GM18508 (cell line): ENCODE results near the gene ASPSCR1.

Experiments
- ATAC-seq: cut with Tn5 transposase; IDR thresholded peaks from one replicate; pipeline ENCODE4 v1.9.1; 2021; ENCODE audit warnings: moderate number of reproducible peaks; ENCODE audit not compliant: insufficient read depth, unreplicated experiment

The ASPSCR1 gene, protein sequence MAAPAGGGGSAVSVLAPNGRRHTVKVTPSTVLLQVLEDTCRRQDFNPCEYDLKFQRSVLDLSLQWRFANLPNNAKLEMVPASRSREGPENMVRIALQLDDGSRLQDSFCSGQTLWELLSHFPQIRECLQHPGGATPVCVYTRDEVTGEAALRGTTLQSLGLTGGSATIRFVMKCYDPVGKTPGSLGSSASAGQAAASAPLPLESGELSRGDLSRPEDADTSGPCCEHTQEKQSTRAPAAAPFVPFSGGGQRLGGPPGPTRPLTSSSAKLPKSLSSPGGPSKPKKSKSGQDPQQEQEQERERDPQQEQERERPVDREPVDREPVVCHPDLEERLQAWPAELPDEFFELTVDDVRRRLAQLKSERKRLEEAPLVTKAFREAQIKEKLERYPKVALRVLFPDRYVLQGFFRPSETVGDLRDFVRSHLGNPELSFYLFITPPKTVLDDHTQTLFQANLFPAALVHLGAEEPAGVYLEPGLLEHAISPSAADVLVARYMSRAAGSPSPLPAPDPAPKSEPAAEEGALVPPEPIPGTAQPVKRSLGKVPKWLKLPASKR

DNA sequence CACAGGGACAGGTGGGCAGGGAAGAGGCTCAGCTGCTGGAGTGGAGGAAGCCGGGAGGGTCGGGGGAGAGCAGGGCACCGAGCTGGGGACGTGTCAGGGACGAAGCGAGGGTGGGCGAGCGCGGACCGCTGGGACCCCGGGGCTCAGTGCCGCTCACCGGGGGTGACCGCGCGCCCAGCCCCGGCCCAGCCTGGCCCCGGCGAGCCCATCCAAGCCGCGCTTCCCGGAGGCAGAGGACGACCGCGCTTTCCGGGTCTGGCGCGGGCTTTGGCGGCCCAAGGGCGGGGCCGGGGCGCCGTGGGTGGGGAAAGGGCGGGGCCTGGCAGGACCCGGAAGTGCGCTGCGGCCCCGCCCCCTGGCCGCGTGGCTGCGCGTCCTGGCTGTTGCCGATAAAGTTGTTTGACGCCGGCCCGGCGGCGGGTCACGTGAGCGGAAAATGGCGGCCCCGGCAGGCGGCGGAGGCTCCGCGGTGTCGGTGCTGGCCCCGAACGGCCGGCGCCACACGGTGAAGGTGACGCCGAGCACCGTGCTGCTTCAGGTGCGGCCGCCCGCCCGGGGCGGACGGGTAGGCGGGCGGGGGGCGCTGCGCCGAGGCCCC, at the start of gene ASPSCR1:
TSS of gene ASPSCR1 (plus strand) at position 419 of the 598 bp plus-strand sequence. CDS start at position 437, 18 bp downstream.
- ATAC-seq: no peak

DNA sequence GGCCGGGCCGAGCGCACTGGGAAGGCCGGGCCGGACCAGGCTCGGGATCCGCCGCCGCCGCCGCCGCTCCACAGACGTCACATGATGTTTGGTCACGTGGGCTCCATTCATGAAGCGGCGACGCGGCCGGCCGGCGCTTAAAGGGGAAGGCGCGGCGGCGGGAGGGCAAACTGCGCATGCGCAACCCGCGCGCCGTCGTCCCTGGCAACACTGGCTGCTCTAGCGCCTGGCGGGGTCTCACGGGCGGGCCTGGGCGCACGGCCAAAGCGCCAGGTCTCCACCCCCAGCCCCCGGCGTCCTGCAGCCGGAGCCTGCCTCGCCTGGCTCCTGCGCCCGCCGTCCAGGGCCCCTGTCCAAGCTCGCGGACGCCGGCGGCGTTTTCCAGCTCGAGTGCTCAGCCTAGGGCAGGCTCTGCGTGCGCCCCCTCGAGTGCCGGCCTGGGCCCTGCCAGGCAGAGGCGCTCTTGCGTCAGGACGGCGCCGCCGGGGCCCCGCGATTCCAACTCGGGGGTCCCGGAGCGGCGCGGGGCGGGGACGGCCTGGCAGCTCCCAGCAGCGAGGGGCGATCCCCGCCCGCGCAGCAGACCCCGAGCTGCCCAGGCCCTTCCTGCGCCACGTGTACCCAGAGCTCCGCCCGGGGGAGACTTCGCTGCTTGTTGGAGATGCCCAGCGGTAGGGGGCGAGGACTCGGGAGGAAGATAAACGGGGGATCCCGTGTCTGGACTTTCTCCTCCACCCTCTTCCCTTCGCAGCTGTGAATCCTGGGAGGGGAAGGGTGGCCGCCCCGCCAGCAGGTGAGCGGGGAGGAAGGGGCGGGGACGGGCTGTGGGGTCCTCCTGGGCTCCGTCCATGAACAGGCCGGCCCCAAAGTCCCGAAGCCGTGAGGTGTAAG, 49.5 kb upstream of the ASPSCR1 start, which contains the start of gene MAFG:
TSS of gene MAFG (minus strand) at position 83 of the 891 bp plus-strand sequence. CDS start 4,550 bp downstream, outside the sequence.
- no peak for ATAC-seq

DNA sequence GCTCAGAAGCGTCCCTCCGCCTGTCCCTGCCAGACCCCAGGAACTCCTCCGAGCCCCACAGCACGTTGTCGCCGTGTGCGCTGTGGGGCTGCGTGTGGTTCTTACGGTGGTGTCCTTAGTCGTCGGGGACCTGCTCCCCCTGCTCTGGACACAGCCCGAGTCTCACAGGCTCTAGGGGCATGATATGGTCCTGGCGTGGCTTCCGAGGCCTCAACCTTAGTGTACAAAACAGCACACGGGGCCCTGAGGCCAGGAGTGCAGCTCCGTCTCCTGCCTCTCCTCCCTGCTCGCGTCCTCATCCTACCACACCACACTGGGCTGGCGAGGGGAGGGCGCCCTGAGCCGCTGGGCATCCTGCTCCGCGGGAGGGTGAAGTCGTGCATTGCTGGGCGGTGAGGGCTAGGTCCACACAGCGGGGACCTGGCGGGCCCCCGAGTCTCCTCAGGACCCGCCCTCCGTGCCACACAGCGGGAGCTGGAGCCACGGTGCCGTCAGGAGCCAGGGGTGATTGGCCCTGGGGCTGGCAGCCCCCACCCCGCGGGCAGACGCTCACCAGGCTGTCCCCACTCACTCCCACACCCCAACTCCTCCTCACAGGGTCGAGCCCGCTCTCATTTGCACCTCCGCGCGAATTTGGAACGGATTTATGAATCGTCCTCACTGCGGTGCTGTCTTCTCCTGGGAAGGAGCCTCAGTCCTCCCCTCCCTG, 48.7 kb upstream of the ASPSCR1 start:
- no peak for ATAC-seq

DNA sequence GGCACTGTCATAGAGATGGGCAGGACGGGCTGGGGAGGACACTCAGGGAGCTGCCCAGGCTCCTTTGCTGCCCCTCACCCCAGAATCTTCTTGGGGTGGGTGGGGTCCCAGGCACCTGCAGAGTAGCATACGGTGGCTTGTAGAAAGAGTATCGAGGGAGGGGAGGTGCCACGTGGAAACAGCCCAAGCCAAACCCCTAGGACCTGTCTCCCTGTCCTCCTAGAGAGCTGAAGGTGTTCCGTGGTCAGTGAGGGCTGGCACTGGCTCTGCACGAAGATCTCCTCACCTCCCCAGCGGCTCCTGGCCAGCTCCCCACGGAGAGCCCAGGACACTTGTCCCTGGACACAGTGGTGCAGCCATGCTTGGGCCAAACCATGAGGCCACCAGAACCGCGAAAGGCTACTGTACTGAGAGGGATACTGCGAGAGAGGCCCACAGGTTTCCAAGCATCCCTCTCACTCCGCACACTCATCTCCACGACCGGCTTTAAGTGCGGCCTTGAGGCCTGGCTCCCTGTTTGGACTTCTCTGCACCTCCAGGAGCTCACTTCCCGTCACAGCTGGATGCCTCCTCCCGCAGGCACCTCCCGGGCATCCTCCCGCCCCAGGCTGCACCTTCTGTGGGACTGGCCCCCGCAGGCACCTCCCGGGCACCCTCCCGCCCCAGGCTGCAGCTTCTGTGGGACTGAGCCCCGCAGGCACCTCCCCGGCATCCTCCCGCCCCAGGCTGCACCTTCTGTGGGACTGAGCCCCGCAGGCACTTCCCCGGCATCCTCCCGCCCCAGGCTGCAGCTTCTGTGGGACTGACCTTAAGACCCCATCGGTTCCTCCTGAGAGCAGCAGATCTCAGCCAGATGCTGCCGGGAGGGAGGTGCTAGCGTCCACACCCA, 47.9 kb upstream of the ASPSCR1 start:
- ATAC-seq: no peak

DNA sequence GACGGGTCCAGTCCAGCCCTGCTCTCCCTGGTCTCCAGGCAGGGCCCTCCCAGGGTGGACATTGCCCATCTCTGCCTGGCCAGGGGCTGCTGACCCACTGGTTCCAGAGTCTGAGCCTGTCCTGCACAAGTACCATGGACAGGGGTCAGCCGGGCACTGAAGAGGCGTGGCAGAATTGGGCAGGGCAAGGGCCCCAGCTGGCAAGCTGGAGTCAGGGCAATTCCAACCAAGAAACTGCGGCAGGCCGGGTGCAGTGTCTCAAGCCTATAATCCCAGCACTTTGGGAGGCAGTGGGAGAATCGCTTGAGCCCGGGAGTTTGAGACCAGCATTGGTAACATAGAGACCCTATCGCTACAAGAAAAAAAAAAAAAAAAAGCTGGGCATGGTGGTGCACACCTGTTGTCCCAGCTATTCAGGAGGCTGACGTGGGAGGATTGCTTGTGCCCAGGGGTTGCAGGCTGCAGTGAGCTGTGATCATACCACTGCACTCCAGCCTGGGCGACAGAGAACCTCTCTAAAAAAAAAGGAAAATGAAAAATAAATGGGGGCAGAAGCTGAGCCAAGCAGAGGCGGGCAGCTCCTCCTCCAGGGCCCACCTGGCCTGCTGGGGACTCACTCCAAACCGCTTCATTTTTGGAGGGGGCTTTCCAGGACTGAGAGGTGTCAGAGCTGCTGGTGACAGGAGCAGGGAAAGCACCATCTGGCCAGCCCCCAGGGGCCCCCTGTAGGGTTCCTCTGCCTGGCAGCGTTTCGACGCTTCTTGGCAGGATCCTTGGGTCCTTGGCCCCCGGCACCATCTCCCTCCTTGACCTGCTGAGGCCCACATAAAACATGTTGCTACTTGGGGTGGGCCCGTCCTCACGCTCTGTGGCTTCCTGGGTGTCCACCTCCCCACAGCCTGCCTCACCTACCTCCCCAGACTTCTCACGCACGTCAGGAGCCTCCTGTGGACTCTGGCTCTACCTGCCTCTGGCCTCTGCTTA, 47.0 kb upstream of the ASPSCR1 start:
- no peak for ATAC-seq

DNA sequence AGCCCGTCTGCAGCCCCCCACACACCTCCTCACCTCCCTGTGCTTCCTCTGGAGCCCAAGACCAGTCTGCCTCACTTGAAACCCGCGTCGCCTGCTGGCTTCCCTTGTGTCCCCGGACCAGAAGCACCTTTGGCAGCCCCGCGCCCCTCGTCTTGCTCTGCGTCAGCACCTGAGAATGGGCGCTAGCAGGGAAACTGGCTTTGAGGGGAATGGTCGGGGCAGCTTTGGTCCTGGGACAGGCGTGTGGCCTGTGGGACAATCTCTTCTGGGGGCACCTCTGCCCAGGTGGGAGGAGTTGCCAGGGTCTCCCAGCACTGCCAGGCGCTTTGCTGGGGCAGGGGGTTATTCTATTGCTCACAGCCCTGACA, 46.3 kb upstream of the ASPSCR1 start:
- ATAC-seq: no peak

DNA sequence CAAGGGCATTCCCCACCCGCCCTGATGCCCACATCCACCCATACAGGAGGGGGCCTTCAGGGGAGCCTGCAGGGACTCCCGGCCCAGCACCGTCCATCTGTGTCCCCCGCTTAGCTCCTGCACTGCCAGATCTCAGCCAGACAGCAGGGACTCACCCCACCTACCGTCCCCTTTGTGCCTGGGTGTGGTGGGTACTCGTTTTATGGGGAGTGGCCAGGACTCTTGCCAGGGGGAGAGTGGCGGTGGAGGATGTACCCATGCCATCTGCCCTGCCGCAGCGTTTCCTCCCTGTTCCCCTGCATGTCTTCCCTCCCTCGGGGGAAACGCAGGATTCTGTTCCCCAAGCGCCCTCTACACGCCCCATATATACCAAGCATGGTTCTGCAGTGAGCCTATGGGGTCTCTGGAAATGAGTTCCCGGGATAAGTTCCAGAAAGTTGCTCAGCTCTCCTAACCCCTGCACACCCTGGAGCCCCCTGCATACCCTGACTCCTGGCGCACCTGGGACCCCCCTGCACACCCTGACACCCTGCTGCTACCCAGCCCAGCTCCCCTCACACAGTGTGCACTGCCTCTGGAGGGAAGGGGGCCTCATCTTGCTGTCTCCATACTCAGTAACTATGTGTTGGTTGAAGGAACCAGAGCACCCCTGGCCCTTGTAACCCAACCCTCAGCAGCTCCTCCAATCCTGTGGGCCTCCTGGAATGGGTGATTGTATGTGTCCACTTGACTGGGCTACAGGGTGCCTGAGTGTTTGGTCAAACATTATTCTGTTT, 45.7 kb upstream of the ASPSCR1 start:
- ATAC-seq: no peak

DNA sequence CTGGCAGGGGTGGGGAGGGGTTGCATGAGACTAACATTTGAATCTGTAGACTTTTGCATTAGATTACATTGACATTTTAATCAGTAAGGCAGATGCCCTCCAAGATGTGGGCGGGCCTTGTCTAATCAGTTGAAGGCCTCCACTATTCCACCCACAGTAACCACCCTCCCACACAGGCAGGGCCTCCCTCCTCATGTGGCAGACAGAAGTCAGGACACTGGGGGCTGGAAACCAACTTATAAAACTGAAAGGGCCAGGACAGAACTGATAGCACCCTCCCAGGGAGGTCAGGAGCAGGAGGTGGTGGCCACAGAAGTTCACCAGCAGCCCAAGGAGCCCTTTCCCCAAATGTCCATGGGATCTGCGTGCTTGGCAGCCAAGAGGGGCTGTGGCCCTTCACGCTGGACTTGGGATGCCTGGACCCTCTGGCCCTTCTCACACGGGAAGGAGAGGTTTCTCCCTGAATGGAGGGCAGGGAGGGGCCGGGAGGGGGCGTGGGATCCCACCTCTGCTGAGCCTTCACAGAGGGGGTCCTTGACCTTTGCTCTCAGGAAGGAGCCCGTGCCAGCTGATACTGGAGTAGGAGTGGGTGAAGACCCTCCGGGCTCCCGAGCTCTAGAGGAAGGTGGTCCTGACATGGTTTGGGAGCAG, 45.0 kb upstream of the ASPSCR1 start:
- no peak for ATAC-seq

DNA sequence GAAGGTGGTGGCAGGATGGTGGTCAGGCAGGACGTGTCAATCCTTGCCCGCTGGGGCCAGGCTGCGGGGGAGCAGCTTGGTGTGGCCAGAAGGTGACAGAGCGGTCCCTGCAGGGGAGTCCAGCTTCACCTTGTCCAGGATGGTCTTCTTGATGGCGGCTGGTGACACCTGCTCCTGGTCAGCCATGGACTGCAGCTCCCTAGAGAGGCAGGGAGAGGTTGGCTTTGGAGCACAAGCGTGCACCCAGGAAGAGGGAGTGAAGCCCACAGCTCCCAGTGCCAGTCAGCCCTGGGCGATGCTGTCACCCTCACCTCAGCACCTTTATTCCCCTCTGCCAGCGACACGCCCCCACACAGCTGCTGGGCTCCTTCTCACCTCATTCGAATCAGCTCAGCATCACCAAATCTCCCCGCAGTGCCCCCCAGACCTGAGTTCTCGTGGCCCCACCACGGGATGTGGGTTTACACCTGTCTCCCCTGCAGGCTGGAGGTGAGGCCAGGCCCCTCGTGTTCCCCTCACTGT, 44.2 kb upstream of the ASPSCR1 start:
- ATAC-seq: no peak

DNA sequence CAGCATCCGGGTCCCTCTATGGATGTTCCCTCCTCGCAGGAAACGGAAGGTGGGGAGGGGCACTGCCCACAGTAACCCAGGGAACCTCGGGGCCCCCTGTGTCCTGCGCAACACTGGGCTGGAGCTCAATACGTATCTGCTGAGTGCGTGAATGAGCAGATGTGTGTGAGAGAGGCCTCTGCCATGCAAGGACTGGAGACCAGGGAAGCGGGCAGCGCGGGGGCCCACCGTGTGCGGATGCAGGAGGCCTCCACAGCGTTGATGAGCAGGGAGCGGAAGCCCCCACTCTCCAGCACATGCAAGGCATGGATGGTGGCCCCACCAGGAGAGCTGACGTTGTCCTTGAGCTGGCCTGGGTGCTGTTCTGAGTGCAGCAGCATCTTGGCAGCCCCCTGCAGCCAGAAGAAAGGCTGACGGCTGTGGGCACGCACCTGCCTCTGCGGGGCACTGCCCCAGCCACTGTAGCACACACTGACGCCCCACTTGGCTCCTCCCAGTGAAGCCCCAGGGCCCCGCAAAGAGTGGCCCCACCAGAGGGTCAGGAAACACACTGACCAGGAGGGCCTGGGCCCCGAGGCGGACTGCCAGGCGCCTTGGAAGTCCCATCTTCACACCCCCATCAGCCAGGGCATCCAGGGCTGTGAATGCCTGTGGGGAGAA, 43.2 kb upstream of the ASPSCR1 start:
- ATAC-seq: no peak

DNA sequence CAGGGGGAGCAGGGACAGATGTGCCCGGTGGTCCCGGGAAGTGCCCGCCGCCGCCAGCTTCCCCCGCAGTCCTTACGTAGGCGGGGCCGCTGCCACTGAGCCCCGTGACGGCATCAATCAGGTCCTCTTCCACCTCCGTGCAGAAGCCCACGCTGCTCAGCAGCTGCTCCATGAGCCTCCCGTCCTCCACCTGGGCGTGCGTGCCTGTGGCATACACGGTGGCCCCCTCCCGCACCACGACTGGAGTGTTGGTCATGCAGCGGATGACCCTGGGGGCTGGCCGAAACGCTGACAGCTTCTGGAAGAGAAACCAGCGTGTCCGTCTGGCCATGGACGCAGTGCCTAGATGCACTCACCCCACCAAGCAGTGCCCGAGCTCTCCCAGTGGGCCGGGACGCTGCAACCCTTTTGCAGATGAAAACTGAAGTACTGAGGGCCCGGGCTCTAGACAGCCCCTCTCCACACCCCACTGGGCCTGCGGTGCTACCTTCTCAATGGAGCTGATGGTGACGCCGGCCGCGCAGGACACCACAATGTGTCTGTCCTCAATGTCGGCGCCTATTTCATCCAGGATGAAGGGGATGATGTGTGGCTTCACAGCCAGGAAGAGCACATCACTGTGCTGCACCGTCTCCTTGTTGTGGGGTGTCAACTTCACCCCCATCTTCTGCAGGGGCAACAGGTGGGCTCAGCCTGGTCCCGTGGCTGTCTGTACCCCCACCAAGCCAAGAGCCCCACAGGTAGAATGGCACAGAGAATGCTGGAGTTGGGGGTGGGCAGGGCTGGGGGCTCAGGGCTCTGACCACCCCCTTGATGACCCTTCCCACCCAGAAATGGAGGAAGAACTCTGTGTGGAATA, 42.4 kb upstream of the ASPSCR1 start:
- no peak for ATAC-seq

DNA sequence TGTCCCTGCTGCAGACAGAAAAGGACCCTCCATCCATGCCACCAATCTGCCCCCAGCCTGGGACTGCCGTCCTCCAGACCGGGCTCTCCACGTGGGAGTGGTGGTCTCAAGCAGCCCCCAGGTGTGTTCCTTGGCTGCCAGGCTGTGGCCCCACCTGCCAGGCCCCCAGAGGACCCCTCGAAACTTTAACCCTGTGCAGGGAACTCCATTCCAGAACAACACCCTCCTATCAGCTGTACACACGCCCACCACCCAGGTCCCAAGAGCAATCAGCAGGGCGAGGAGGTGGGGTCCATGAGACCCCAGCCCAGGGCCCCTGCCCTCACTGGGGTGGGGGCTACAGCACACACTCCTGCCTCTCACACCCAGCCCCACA, 41.7 kb upstream of the ASPSCR1 start:
- ATAC-seq: no peak

DNA sequence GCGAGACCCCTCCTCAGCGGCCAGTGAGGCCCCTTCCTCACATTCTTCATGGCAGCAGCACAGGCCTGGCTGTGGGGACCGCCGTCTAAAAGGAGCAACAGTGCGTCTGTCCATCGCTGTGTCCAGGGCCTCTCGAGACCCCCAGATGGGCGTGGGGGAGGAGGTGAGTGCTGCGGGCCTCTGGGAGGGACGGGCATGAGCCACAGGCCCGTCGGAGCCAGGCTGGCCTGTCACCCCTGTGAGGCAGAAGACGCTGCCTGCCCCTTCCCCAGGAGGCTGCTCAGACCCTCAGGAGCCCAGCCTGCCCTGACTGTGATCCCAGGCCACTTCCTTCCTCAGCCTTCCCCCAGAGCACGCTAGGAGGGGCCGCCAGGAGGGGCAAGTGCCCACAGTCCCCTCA, 38.2 kb upstream of the ASPSCR1 start:
- no peak for ATAC-seq

DNA sequence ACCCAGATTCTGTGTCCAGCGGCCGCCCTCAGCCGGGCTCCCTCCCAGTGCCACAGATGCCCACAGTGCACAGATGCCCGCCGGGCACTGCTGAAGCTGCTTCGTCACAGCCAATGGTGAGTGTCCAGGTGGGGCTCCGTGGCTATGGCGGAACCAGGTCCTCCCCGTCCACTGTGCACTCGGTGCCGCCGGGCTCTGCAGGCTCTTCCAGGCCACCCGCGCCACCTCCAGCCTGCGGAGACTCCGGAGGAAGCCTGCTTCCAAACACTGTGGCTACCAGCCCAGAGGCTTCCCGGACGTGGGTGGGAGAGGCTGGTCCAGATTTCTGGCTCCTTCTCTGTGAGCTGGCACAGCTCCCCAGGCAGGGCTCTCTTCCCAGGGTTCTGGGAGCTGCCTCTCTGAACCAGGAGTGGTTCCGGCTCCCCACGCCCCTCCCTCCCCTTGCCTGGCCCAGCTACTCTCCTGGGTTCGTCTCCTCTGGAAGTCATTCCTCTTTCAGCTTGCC, 37.5 kb upstream of the ASPSCR1 start:
- ATAC-seq: no peak
